ENCODE results near the gene PXN.

DNA sequence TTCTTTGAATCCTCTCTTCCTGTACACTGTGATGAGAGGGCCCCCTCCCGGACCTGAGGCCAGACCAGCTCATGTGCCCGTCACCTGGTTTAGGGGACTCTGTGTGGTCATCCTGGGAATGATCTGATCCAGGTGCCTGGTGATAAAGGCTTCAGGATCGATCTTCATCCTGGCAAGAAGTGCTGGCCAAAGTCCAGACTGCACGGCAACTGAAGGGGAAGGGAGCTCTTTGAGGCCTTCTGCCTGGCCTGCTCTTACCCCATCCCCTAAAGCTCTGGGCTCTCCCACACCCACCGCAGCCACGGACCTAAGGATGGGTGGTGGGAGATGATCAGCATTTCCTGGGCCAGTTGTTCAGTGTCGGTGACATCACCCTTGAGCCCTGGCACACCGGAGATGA lies 102.8 kb downstream of the PXN start:
- TF ChIP-seq, protein P1, sequence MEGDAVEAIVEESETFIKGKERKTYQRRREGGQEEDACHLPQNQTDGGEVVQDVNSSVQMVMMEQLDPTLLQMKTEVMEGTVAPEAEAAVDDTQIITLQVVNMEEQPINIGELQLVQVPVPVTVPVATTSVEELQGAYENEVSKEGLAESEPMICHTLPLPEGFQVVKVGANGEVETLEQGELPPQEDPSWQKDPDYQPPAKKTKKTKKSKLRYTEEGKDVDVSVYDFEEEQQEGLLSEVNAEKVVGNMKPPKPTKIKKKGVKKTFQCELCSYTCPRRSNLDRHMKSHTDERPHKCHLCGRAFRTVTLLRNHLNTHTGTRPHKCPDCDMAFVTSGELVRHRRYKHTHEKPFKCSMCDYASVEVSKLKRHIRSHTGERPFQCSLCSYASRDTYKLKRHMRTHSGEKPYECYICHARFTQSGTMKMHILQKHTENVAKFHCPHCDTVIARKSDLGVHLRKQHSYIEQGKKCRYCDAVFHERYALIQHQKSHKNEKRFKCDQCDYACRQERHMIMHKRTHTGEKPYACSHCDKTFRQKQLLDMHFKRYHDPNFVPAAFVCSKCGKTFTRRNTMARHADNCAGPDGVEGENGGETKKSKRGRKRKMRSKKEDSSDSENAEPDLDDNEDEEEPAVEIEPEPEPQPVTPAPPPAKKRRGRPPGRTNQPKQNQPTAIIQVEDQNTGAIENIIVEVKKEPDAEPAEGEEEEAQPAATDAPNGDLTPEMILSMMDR (IDR thresholded peaks at IDR 0.05): no peak
- TF ChIP-seq ZFX (IDR thresholded peaks at IDR 0.05; ENCODE audit: borderline replicate concordance): no peak
